Duodenal mucosa (tissue), 2 donors: ENCODE data around the gene EXOSC3.
A peak's percentile ranks its signal among the peaks of the same experiment; 100 is the strongest.
"Not testable (repeated sequence)": the region's sequence is repeated elsewhere in the genome, so short reads cannot be mapped to it uniquely, and the experiment has no call there.

ENCODE experiments used
- H3K27ac ChIP-seq: one replicate; pipeline ENCODE4 v1.7.0; 2013; ENCODE audit warnings: low read depth, low read length
- H3K27me3 ChIP-seq, 2 donors: one replicate each; pipeline ENCODE4 v1.7.0; 2013; ENCODE audit warnings: low read length in 2 of 2, control low read depth in 1 of 2; ENCODE audit not compliant: insufficient read depth in 2 of 2, control insufficient read depth in 1 of 2
- H3K36me3 ChIP-seq, 2 donors: one replicate each; pipeline ENCODE4 v1.7.0; 2013; ENCODE audit warnings: low read length in 2 of 2, control low read depth in 1 of 2; ENCODE audit not compliant: insufficient read depth in 2 of 2, control insufficient read depth in 1 of 2
- H3K4me1 ChIP-seq, 2 donors: one replicate each; pipeline ENCODE4 v1.7.0; 2013; ENCODE audit warnings: low read length in 2 of 2, control low read depth in 1 of 2; ENCODE audit not compliant: insufficient read depth in 2 of 2, control insufficient read depth in 1 of 2
- H3K4me3 ChIP-seq, 2 donors: one replicate each; pipeline ENCODE4 v1.7.0; 2013; ENCODE audit warnings: low read length in 2 of 2, low read depth in 1 of 2
- H3K9ac ChIP-seq, 2 donors: one replicate each; pipeline ENCODE4 v1.7.0; 2013; ENCODE audit warnings: low read length in 2 of 2, low read depth in 1 of 2
- H3K9me3 ChIP-seq, 2 donors: one replicate each; pipeline ENCODE4 v1.7.0; 2013; ENCODE audit warnings: low read length in 2 of 2, control low read depth in 1 of 2; ENCODE audit not compliant: control insufficient read depth in 1 of 2

The EXOSC3 gene

DNA sequence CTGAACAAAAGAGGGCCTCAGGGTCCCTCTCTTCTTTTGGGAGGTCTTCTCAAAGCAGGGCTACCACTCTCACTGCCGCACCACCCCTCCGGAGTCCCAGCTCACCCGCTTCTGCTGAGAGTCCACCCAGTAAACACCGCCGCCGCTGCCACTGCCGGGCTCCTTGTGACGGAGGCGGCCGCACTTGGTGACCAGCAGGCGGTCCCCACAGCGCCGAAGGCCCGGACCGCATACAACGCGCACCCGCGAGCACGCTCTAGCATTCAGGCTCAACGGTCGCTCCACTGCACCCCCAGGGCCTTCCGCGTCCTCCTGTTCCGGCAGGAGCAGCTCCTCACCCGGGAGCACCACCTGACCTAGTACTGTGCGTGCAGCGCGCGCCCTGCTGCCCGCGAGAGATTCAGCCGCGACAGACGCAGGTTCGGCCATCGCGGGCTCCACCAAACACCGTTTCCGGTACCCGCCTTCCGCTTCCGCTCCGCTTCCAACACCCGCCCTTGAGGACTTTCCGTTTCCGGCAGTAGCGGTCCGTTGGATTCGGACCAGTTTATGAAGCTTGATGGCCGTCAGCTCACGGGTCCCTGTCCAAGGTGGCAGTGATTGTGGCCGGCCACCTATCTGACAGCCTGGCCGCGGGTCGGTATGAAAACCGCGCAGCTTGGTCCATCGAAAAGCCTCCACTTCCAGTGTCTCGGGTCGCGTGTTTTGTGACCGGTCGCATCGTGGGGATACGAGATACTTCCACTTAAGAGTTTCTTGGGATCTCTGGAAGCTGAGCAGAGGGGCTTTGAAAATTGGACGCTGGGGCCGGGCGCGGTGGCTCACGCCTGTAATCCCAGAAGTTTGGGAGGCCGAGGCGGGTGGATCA is at the start of gene EXOSC3:
Gene EXOSC3, minus strand, starts transcription at position 449 of the 868 bp plus-strand sequence. Its CDS starts 20 bp downstream, at position 429.
- Histone ChIP-seq H3K27me3 (no peaks in the 10 kb centered on the region), H3K9ac (peak within 1 kb of the TSS; percentile 69 to 80), H3K36me3 (peaks cover 0 to 32% of the 10 kb centered on the region in 2 donors), H3K27ac (peak within 1 kb of the TSS; percentile 22), H3K9me3 (no peaks in the 10 kb centered on the region), H3K4me3 (peak within 1 kb of the TSS; percentile 92 to 97), H3K4me1 (peaks cover 9 to 15% of the 10 kb centered on the region in 2 donors)

DNA sequence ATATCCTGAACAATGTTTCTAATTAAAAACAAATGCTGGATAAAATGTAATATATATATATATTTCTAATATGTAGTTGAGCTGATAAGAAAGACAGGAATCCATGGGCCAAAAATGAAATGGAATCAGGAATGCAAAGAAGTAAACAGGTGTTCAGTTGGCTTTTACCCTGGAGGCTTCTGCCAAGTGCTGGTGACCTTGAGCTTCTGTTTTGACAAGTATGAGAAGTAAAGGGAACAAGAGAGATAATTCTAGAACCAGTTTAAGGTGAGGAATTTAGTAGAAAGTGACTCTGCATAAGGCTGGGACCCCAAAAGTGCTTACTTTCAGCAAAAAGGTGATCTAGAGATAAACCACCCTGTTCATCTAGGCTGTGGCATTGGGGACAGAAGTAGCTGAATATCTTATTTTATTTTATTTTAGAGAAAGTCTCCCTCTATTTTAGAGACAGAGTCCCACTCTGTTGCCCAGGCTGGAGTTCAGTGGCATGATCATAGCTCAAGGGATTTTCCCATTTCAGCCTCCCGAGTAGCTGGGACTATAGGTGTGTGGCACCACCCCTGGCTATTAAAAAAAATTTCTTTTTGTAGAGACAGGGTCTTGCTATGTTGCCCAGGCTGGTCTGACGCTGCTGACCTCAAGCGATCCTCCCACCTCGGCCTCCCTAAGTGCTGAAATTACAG is 42.8 kb upstream of the EXOSC3 start:
- no peak overlapping the region for H3K9ac ChIP-seq
- no peak overlapping the region for H3K27ac ChIP-seq
- H3K27me3 ChIP-seq = no peaks in the 10 kb centered on the region
- H3K4me1 ChIP-seq = no peaks in the 10 kb centered on the region
- H3K36me3 ChIP-seq = peaks cover 0 to 15% of the 10 kb centered on the region in 2 donors
- no peak overlapping the region for H3K4me3 ChIP-seq
- no peaks in the 10 kb centered on the region for H3K9me3 ChIP-seq

DNA sequence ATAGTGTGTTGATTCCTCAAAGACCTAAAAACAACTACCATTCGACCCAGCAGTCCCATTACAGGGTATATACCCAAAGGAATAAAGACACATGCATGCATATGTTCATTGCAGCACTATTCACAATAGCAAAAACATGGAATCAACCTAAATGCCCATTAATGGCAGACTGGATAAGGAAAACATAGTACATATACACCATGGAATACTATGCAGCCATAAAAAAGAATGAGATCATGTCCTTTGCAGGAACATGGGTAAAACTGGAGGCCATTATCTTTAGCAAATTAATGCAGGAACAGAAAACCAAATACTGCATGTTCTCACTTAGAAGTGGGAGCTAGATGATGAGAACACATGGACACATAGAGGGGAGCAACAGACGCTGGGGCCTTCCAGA is 40.3 kb upstream of the EXOSC3 start:
- not testable (repeated sequence) for H3K4me1 ChIP-seq, H3K9me3 ChIP-seq, H3K27ac ChIP-seq, H3K27me3 ChIP-seq, H3K4me3 ChIP-seq, H3K9ac ChIP-seq
- peaks cover 0 to 23% of the 10 kb centered on the region in 2 donors for H3K36me3 ChIP-seq

DNA sequence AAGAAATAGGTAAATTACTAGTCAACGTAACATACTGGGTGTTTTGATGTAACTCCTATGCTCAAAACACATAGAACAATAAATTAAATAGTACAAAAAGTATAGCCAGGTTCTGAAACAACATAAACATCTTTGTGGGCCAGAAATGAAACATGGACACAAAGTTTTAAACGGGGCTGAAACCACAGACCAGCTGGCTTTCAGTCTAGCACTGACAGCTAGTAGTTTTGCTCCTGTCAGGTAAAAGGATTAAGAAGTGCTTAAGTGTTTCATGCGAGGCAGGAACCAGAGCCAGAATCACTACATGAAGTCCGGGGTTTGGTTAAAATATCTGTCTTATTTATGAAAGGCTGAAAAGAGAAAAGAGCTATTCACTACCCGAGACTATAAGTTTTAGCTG is 35.3 kb upstream of the EXOSC3 start:
- H3K27ac ChIP-seq = no peak overlapping the region

DNA sequence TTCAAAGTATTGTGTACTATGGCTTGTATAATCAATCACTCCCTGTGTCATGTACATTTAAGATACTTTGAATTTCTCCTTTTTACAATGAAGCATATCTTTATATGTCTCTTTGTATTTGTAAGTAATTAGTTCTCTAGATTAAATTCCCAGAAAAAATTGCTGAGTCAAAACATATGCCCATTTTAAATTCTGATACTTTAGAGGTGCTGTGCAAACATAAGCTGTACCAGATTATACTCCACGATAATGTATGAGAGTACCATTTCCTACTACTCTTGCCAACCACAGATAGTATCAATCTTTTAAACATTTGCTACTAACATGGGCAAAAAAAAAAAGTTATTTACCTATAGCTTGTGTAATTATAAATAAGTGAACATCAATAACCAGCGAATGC is 34.0 kb upstream of the EXOSC3 start:
- H3K9ac ChIP-seq = no peak overlapping the region
- H3K4me1 ChIP-seq = no peaks in the 10 kb centered on the region
- no peaks in the 10 kb centered on the region for H3K9me3 ChIP-seq
- peaks cover 0 to 19% of the 10 kb centered on the region in 2 donors for H3K36me3 ChIP-seq
- H3K27me3 ChIP-seq = no peaks in the 10 kb centered on the region
- H3K27ac ChIP-seq = no peak overlapping the region
- no peak overlapping the region for H3K4me3 ChIP-seq

More for the DNA sequence above, 35.3 kb upstream of the EXOSC3 start:
- no peaks in the 10 kb centered on the region for H3K9me3 ChIP-seq
- no peaks in the 10 kb centered on the region for H3K27me3 ChIP-seq
- H3K9ac ChIP-seq = no peak overlapping the region
- peaks cover 0 to 20% of the 10 kb centered on the region in 2 donors for H3K36me3 ChIP-seq
- H3K4me3 ChIP-seq = no peak overlapping the region
- H3K4me1 ChIP-seq = no peaks in the 10 kb centered on the region

DNA sequence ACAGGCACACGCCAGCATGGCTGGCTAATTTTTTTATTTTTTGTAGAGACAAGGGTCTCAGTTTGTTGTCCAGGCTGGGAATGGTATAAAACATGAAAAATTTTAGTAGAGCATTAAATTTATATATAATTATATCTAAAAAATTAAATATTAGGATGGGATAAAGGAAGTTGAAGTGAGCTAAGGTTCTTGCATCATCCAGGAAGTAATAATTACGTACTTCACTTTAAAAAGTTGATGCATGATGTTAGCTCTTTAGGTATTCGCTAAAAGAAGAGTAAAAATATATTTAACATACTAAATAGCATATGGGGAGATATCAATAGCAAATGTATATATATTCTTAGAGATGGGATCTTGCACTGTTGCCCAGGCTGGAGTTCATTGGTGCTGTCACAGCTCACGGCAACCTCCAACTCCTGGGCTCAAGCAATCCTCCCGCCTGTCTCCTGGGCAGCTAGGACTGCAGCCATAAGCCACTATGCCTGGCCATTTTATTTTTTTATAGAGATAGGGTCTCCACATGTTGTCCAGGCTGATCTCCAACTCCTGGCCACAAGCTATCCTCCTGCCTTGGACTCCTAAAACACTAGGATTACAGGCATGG is 28.0 kb upstream of the EXOSC3 start:
- Histone ChIP-seq H3K27me3 (no peaks in the 10 kb centered on the region), H3K9me3 (no peaks in the 10 kb centered on the region), H3K4me1 (no peaks in the 10 kb centered on the region), H3K27ac (no peak overlapping the region), H3K4me3 (no peak overlapping the region), H3K36me3 (no peaks in the 10 kb centered on the region), H3K9ac (no peak overlapping the region)

DNA sequence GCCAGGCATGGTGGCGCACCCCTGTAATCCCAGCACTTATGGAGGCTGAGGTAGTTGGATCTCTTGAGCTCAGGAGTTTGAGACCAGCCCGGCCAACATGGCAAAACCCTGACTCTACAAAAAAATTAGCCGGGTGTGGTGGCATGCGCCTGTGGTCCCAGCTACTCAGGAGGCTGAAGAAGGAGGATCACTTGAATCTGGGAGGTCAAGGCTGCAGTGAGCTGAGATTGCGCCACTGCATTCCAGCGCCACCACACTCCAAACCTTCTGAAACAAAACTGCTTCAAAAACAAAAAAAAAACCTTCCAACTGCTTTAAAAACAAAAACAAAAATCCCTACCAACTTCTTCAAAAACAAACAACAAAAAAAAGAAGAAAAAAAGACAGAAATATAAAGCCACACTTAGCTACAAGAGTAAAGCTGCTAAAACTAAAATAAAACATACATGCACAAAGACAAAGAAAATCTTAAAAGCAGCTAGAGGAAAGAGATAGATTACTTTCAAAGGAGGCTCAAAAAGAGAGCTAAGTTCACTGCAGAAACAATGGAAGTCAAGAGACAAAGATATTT is 27.1 kb upstream of the EXOSC3 start:
- Histone ChIP-seq H3K9me3 (no peaks in the 10 kb centered on the region), H3K9ac (no peak overlapping the region), H3K27ac (no peak overlapping the region), H3K36me3 (peaks cover 0 to 3% of the 10 kb centered on the region in 2 donors), H3K4me1 (no peaks in the 10 kb centered on the region), H3K4me3 (no peak overlapping the region), H3K27me3 (no peaks in the 10 kb centered on the region)

DNA sequence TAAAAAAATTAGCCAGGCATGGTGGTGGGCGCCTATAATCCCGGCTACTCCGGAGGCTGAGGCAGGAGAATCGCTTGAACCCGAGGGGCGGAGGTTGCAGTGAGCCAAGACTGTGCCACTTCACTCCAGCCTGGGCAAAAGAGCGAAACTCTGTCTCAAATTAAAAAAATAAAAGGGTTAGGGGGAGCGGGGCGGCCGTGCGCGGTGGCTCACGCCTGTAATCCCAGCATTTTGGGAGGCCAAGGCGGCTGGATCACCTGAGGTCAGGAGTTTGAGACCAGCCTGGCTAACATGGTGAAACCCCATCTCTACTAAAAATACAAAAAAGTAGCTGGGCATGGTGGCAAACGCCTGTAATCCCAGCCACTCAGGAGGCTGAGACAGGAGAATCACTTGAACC is 24.8 kb upstream of the EXOSC3 start:
- not testable (repeated sequence) for H3K4me1 ChIP-seq, H3K9ac ChIP-seq, H3K36me3 ChIP-seq, H3K4me3 ChIP-seq, H3K9me3 ChIP-seq, H3K27ac ChIP-seq, H3K27me3 ChIP-seq

DNA sequence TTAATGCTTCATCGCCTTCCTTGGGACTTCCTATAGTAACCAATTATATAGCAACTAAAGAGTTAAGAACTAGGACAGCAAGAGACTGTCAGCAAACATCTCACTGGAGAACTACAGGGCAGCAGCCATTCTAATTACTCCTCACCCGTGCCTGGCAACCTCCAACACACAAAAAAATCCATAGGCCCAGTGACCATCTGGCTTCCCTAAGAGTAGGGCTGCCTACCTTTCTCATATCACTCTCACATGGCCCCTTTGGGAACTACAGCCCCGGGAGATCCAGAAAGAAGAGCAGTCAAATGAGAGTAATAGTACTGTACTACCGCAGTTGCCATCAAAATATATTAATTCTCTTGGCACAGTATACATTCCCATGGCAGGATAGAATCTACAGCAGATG is 21.4 kb upstream of the EXOSC3 start:
- Histone ChIP-seq H3K4me1 (peaks cover 16 to 20% of the 10 kb centered on the region in 2 donors), H3K9ac (no peak overlapping the region), H3K9me3 (no peaks in the 10 kb centered on the region), H3K27ac (no peak overlapping the region), H3K27me3 (no peaks in the 10 kb centered on the region), H3K36me3 (peaks cover 0 to 3% of the 10 kb centered on the region in 2 donors), H3K4me3 (no peak overlapping the region)
